ENCODE results near the gene GOLIM4. TPM values are rescaled to one million over a fixed set of nuclear protein-coding genes. Genes with fewer than 3 reads are reported as not detected.

Gene GOLIM4
- total and polyA plus RNA-seq, 7 donors: 8.6 to 34.1 (median 13.4) TPM

DNA sequence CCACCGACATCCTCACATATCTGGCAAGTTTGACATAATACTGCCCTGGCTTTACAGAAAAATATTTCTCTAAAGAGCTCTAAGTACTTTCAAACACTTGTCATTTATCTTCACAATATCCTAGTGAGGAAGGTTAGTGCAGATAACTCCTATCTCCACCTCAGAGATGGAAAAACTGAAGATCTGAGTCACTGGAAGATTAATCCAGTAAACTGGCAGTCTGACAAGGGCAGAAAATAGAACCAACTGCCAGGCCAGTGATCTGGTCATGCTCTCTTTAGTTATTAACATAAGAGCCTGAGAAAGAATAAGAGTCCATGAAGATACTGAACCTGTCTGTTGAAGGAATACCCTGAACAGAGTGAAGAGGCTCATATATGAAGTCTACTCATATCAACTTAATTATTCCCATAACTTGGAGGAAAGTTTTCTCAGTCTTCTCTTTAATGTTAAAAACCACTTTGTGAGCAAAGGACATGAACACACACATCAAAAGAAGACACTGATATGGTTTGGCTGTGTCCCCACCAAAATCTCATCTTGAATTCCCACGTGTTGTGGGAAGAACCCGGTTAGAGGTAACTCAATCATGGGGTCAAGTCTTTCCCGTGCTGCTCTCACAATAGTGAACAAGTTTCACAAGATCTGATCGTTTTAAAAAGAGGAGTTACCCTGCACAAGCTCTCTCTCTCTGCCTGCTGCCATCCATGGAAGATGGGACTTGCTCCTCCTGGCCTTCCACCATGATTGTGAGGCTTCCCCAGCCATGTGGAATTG, 61.4 kb downstream of the GOLIM4 start:
- peaks cover 5 to 42% of the 10 kb centered on the region in 2 donors for H3K36me3 ChIP-seq (ENCODE audit: insufficient read depth in 1 of 2, low read depth in 1 of 2)
- TF ChIP-seq, protein P1, sequence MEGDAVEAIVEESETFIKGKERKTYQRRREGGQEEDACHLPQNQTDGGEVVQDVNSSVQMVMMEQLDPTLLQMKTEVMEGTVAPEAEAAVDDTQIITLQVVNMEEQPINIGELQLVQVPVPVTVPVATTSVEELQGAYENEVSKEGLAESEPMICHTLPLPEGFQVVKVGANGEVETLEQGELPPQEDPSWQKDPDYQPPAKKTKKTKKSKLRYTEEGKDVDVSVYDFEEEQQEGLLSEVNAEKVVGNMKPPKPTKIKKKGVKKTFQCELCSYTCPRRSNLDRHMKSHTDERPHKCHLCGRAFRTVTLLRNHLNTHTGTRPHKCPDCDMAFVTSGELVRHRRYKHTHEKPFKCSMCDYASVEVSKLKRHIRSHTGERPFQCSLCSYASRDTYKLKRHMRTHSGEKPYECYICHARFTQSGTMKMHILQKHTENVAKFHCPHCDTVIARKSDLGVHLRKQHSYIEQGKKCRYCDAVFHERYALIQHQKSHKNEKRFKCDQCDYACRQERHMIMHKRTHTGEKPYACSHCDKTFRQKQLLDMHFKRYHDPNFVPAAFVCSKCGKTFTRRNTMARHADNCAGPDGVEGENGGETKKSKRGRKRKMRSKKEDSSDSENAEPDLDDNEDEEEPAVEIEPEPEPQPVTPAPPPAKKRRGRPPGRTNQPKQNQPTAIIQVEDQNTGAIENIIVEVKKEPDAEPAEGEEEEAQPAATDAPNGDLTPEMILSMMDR (IDR thresholded peaks at IDR 0.05): no peak
- peaks cover 12% of the 10 kb centered on the region for H3K4me1 ChIP-seq
- no peak for DNase-seq
- no peaks in the 10 kb centered on the region for H3K9me3 ChIP-seq
- H3K27ac ChIP-seq: peak overlapping the region; percentile 76
- H3K27me3 ChIP-seq (ENCODE audit: insufficient read depth in 3 of 3, low read length in 2 of 3): no peaks in the 10 kb centered on the region
- intact Hi-C loops (cut with DNase I): loop anchor here in 1 of 2 donors (10.0 kb wide), 1 partner anchor 300 kb away; the partner anchor contains the start of genes PDCD10 and SERPINI1
- ATAC-seq: peak; percentile 84 to 97 (median 91)
- H3K4me3 ChIP-seq: no peak overlapping the region
- WGBS, 3 donors: 30 to 48% (median 31%) methylated on average over 5 of the region's 5 CpGs

- Histone ChIP-seq H3K36me3 (ENCODE audit: insufficient read depth in 1 of 2, low read depth in 1 of 2) (peaks cover 3 to 61% of the 10 kb centered on the region in 2 donors), H3K27ac (no peak overlapping the region), H3K4me1 (peaks cover 12% of the 10 kb centered on the region), H3K4me3 (no peak overlapping the region), H3K27me3 (ENCODE audit: insufficient read depth in 3 of 3, low read length in 2 of 3) (no peaks in the 10 kb centered on the region), H3K9me3 (no peaks in the 10 kb centered on the region)
- intact Hi-C loops (cut with DNase I): loop anchor here in 1 of 2 donors (10.0 kb wide), 1 partner anchor 296 kb away; the partner anchor contains the start of genes PDCD10 and SERPINI1
- no peak for DNase-seq
- TF ChIP-seq, protein P1 (IDR thresholded peaks at IDR 0.05): no peak
- 80 to 88% (median 82%) methylated on average over 4 of the region's 4 CpGs for WGBS, 3 donors
- ATAC-seq: no peak
Measured at GRCh38 chr3:168030577-168030976, 65.1 kb downstream of the GOLIM4 start.

DNA sequence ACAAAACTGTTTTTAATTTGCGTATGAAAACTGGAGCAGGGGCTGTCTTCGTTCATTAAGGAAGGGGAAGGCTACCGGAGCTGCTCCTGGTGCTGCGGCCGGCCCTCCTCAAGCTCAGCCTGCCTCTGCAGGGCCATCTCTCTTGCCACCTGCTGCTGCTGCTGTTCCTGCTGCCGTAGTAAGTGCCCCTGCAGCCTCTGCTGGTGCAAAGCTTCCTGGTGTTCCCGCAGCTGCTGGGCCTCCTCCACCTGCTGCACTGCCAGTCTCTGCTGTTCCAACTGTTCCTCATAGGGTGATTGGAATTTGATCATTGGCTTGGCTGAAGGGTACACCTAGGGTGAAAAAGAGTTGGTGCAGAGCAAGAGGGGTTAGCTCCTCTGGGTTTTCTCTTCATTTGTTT, 66.0 kb downstream of the GOLIM4 start:
- H3K4me1 ChIP-seq: peaks cover 13% of the 10 kb centered on the region
- DNase-seq: no peak
- WGBS, 3 donors: 85 to 94% (median 88%) methylated on average over 7 of the region's 7 CpGs
- TF ChIP-seq, protein P1 (IDR thresholded peaks at IDR 0.05): no peak
- ATAC-seq: no peak
- no peak overlapping the region for H3K4me3 ChIP-seq
- no peak overlapping the region for H3K27ac ChIP-seq
- intact Hi-C loops (cut with DNase I): loop anchor here in 1 of 2 donors (10.0 kb wide), 1 partner anchor 295 kb away; the partner anchor contains the start of genes PDCD10 and SERPINI1
- H3K9me3 ChIP-seq: no peaks in the 10 kb centered on the region
- H3K36me3 ChIP-seq (ENCODE audit: insufficient read depth in 1 of 2, low read depth in 1 of 2): peaks cover 3 to 64% of the 10 kb centered on the region in 2 donors
- H3K27me3 ChIP-seq (ENCODE audit: insufficient read depth in 3 of 3, low read length in 2 of 3): no peaks in the 10 kb centered on the region

- no peak overlapping the region for H3K4me3 ChIP-seq
- intact Hi-C loops (cut with DNase I): no loop called here
- peaks cover 3 to 80% of the 10 kb centered on the region in 2 donors for H3K36me3 ChIP-seq (ENCODE audit: insufficient read depth in 1 of 2, low read depth in 1 of 2)
- TF ChIP-seq, protein P1 (IDR thresholded peaks at IDR 0.05): no peak
- H3K9me3 ChIP-seq: no peaks in the 10 kb centered on the region
- ATAC-seq (no peak), DNase-seq (no peak)
- no peak overlapping the region for H3K27ac ChIP-seq
- peaks cover 11% of the 10 kb centered on the region for H3K4me1 ChIP-seq
- WGBS, 3 donors: 91 to 100% (median 94%) methylated on average over 1 of the region's 1 CpG
- H3K27me3 ChIP-seq (ENCODE audit: insufficient read depth in 3 of 3, low read length in 2 of 3): no peaks in the 10 kb centered on the region
Measured at GRCh38 chr3:168028086-168028485, 67.6 kb downstream of the GOLIM4 start.

All from psoas muscle (tissue), 8 donors.